K562 (cell line): ENCODE measurements around the gene CLDND2. TPM values are rescaled to one million over a fixed set of nuclear protein-coding genes. Genes with fewer than 3 reads are reported as not detected.

Experiments
- CBFB ChIP-seq: sonication (generic); formaldehyde crosslinking; IDR thresholded peaks from 2 replicates; pipeline ENCODE4 v1.4.0; 2020; ENCODE audit warnings: mild to moderate bottlenecking, missing genetic modification reagents
- CC2D1A ChIP-seq: fragments of 450-650 bp; IDR thresholded peaks from 2 replicates; pipeline ENCODE4 v1.6.1; 2017; ENCODE audit warnings: mild to moderate bottlenecking
- HDAC3 ChIP-seq: fragments of 450-650 bp; IDR thresholded peaks from 2 replicates; pipeline ENCODE4 v1.6.1; 2018; ENCODE audit warnings: borderline replicate concordance, mild to moderate bottlenecking, moderate library complexity; ENCODE audit not compliant: partially characterized antibody
- HIVEP1 ChIP-seq: fragments of 250-450 bp; sonication (Bioruptor Pico); IDR thresholded peaks from 2 replicates; pipeline ENCODE4 v1.4.0; 2020; ENCODE audit warnings: mild to moderate bottlenecking
- OTX1 ChIP-seq: fragments of 450-650 bp; formaldehyde crosslinking; IDR thresholded peaks from 2 replicates; pipeline ENCODE4 v1.4.0; 2022; ENCODE audit warnings: mild to moderate bottlenecking
- PCBP1 ChIP-seq: fragments of 200-400 bp; formaldehyde crosslinking; IDR thresholded peaks from 2 replicates; pipeline ENCODE4 v1.6.1; 2018; ENCODE audit warnings: mild to moderate bottlenecking, low read depth, low read length; ENCODE audit not compliant: poor library complexity, severe bottlenecking
- RAD51 ChIP-seq: fragments of 450-650 bp; IDR thresholded peaks from 2 replicates; pipeline ENCODE4 v1.7.1; 2016; ENCODE audit warnings: low read depth, mild to moderate bottlenecking, borderline replicate concordance
- REST ChIP-seq, 2 experiments: fragments of 450-650 bp; formaldehyde crosslinking in 1 of 2; IDR thresholded peaks; 2 replicates each; pipeline versions ENCODE4 v1.4.0 to v1.6.1; 2014 to 2020; ENCODE audit warnings: mild to moderate bottlenecking in 2 of 2, borderline replicate concordance in 1 of 2, low read depth in 1 of 2
- SAFB ChIP-seq: fragments of 200-400 bp; formaldehyde crosslinking; IDR thresholded peaks from 2 replicates; pipeline ENCODE4 v1.6.1; 2017; ENCODE audit warnings: low read depth, low read length, borderline replicate concordance
- ZNF197 ChIP-seq: fragments of 200-800 bp; sonication (Bioruptor generic); IDR thresholded peaks from 2 replicates; pipeline ENCODE4 v1.6.1; 2016; ENCODE audit warnings: low read depth, missing genetic modification characterization, missing compliant biosample characterization
- polyA plus RNA-seq, 8 experiments: library from polyadenylated mRNA; depleted of rRNA in 4 of 8; stranded (reverse) in 5 of 8; unstranded in 3 of 8; fragments of >200 nt; fragmentation: Nextera tagmentation in 2 of 8; fragmentation: Illumina TruSeq in 1 of 8; extraction: Ambion mirVana in 2 of 8; extraction: Trizol in 1 of 8; gene quantifications; 2 replicates each; pipeline versions ENCODE4 v1.2.1 to v1.2.3, GENCODE V29; 2011 to 2014; ENCODE audit warnings: inconsistent platforms in 1 of 8, missing spikeins in 1 of 8
- total RNA-seq, 7 experiments: library from RNA; depleted of rRNA in 6 of 7; stranded (reverse); fragments of >200 nt in 6 of 7; fragmentation: Illumina TruSeq in 2 of 7; extraction: Trizol in 2 of 7; gene quantifications; 2 replicates each; pipeline versions ENCODE4 v1.2.1 to v1.2.3, GENCODE V29; 2011 to 2021; ENCODE audit warnings: low replicate concordance in 1 of 7
- TF ChIP-seq, protein P1 (sequence below): sonication (generic); formaldehyde crosslinking; IDR thresholded peaks from 2 replicates; pipeline ENCODE4 v1.8.0; 2022; ENCODE audit warnings: mild to moderate bottlenecking, missing genetic modification reagents
- TF ChIP-seq, protein P2 (sequence below), 2 experiments: fragments of 450-650 bp in 1 of 2; sonication (generic) in 1 of 2; formaldehyde crosslinking; conservative IDR thresholded peaks; 2 replicates each; pipeline versions ENCODE4 v1.4.0 to v1.8.1; 2020 to 2022; ENCODE audit warnings: mild to moderate bottlenecking in 1 of 2, missing genetic modification reagents in 1 of 2

The CLDND2 gene
- total and polyA plus RNA-seq, 9 of the 15 experiments (the other 6 are each of a cell fraction or from before 2014, with no cell fraction given) = 0.45 to 4.0 (median 1.2) TPM; not detected in 3

DNA sequence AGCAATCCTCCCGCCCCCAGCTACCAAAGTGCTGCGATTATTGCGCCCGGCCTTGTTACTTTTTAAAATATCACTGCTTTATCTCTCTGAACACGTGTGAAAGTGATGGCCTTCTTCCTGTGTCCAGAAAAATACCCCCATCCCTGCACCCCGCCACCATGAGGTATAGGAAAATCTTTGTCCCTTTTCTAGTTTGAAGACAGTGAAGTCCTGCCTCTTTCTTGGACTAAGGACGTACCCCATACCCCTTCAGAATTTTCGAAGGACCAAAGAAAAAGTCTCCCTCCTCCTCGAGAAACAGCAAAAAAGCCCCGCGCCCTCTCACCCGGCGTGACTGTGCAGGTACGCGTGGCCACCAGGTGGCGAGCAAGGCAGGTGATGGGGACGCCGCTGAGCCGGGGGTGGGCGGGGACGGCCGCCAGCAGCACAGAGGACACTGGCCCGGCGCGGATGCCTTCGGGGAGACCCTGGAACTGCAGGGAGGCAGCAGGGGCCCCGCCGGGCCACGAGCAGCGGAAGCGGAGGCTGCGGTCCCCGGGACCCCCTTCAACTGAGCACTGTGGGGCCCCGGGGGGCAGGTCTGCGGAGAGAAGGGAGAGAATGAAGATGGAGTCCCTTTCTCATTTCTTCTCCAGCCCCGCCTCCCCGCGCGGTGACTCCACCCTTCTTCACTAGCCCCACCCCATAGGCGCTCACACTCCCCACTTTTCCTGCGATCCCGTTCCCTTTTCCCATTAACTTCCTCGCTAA is 30.1 kb downstream of the CLDND2 start (continued):
- TF ChIP-seq, protein P1, sequence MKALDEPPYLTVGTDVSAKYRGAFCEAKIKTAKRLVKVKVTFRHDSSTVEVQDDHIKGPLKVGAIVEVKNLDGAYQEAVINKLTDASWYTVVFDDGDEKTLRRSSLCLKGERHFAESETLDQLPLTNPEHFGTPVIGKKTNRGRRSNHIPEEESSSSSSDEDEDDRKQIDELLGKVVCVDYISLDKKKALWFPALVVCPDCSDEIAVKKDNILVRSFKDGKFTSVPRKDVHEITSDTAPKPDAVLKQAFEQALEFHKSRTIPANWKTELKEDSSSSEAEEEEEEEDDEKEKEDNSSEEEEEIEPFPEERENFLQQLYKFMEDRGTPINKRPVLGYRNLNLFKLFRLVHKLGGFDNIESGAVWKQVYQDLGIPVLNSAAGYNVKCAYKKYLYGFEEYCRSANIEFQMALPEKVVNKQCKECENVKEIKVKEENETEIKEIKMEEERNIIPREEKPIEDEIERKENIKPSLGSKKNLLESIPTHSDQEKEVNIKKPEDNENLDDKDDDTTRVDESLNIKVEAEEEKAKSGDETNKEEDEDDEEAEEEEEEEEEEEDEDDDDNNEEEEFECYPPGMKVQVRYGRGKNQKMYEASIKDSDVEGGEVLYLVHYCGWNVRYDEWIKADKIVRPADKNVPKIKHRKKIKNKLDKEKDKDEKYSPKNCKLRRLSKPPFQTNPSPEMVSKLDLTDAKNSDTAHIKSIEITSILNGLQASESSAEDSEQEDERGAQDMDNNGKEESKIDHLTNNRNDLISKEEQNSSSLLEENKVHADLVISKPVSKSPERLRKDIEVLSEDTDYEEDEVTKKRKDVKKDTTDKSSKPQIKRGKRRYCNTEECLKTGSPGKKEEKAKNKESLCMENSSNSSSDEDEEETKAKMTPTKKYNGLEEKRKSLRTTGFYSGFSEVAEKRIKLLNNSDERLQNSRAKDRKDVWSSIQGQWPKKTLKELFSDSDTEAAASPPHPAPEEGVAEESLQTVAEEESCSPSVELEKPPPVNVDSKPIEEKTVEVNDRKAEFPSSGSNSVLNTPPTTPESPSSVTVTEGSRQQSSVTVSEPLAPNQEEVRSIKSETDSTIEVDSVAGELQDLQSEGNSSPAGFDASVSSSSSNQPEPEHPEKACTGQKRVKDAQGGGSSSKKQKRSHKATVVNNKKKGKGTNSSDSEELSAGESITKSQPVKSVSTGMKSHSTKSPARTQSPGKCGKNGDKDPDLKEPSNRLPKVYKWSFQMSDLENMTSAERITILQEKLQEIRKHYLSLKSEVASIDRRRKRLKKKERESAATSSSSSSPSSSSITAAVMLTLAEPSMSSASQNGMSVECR = peak; percentile 84
- TF ChIP-seq CBFB (CRISPR knock-in tag) (no peak), CC2D1A (peak; percentile 50; the same call in 1 of the 2 replicates), OTX1 (CRISPR knock-in tag) (no peak), ZNF197 (CRISPR knock-in tag) (no peak), SAFB (no peak), HIVEP1 (CRISPR knock-in tag) (no peak), PCBP1 (peak; percentile 76), HDAC3 (no peak), RAD51 (peak; percentile 46; the same call in 1 of the 2 replicates), REST (IDR thresholded peaks at IDR 0.05; ENCODE audit: borderline replicate concordance) (peak; percentile 78), REST (CRISPR knock-in tag; IDR thresholded peaks at IDR 0.05; ENCODE audit: low read depth) (no peak)
- TF ChIP-seq, protein P2, sequence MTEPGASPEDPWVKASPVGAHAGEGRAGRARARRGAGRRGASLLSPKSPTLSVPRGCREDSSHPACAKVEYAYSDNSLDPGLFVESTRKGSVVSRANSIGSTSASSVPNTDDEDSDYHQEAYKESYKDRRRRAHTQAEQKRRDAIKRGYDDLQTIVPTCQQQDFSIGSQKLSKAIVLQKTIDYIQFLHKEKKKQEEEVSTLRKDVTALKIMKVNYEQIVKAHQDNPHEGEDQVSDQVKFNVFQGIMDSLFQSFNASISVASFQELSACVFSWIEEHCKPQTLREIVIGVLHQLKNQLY (CRISPR knock-in tag; conservative IDR thresholded peaks at IDR 0.05) = no peak
